HG03460 (cell line): ENCODE data around the gene ACTC1.

Experiments used
- ATAC-seq: cut with Tn5 transposase; IDR thresholded peaks from one replicate; pipeline ENCODE4 v1.9.1; 2021; ENCODE audit not compliant: unreplicated experiment

Gene ACTC1

GRCh38 chr15:34759992-34760391 lies 35.4 kb downstream of the ACTC1 start:
- ATAC-seq: no peak

GRCh38 chr15:34759347-34759746 lies 36.0 kb downstream of the ACTC1 start:
- ATAC-seq: no peak

GRCh38 chr15:34757262-34757661 lies 38.1 kb downstream of the ACTC1 start:
- ATAC-seq: no peak

- no peak for ATAC-seq
Measured at GRCh38 chr15:34755419-34755773, 40.0 kb downstream of the ACTC1 start.

- ATAC-seq: no peak
Measured at GRCh38 chr15:34754674-34755418, 40.5 kb downstream of the ACTC1 start, which contains the start of gene GJD2. GJD2 (minus strand) TSS chr15:34754998; CDS start chr15:34754488, 510 bp downstream.

- ATAC-seq: no peak
Measured at GRCh38 chr15:34754171-34754601, 41.2 kb downstream of the ACTC1 start.

- ATAC-seq: no peak
Measured at GRCh38 chr15:34753236-34753894, 42.0 kb downstream of the ACTC1 start.

- no peak for ATAC-seq
Measured at GRCh38 chr15:34749691-34750090, 45.7 kb downstream of the ACTC1 start.
